Stimulated activated CD4-positive, alpha-beta T cell treated with anti-CD3 and anti-CD28 coated beads, Interleukin-4, amount 100 ng/mL, for 1 hour (primary cell): ENCODE measurements around the gene NOC4L.
"Not testable (repeated sequence)": the region's sequence is repeated elsewhere in the genome, so short reads cannot be mapped to it uniquely, and the experiment has no call there.

Experiments
- DNase-seq: peaks from one replicate; pipeline ENCODE4 v3.0.0-alpha.2; 2020

NOC4L gene

GRCh38 chr12:132144810-132145168 is 532 bp downstream of the NOC4L start:
- DNase-seq: no peak

GRCh38 chr12:132145334-132145733 is 1.1 kb downstream of the NOC4L start:
- DNase-seq: no peak

- no peak for DNase-seq
Observed at GRCh38 chr12:132146098-132146497, 1.8 kb downstream of the NOC4L start.

- DNase-seq: no peak
Observed at GRCh38 chr12:132146772-132147422, 2.6 kb downstream of the NOC4L start.

GRCh38 chr12:132147423-132148367 is 3.4 kb downstream of the NOC4L start:
- DNase-seq: no peak

GRCh38 chr12:132148368-132149045 is 4.2 kb downstream of the NOC4L start:
- DNase-seq: no peak

- DNase-seq: not testable (repeated sequence)
Observed at GRCh38 chr12:132149526-132149925, 5.3 kb downstream of the NOC4L start.

- no peak for DNase-seq
Observed at GRCh38 chr12:132150780-132151144, 6.5 kb downstream of the NOC4L start.

- DNase-seq: no peak
Observed at GRCh38 chr12:132151145-132151765, 7.0 kb downstream of the NOC4L start.

GRCh38 chr12:132151766-132152410 is 7.6 kb downstream of the NOC4L start:
- peak; percentile 1 for DNase-seq

- peak; percentile 0 for DNase-seq
Observed at GRCh38 chr12:132152411-132152821, 8.2 kb downstream of the NOC4L start.

GRCh38 chr12:132152953-132153352 is 8.7 kb downstream of the NOC4L start:
- DNase-seq: peak; percentile 2

- peak; percentile 71 for DNase-seq
Observed at GRCh38 chr12:132153501-132154340, 9.5 kb downstream of the NOC4L start.

GRCh38 chr12:132154341-132154761 is 10.1 kb downstream of the NOC4L start:
- no peak for DNase-seq

GRCh38 chr12:132154941-132155770 is 10.9 kb downstream of the NOC4L start:
- no peak for DNase-seq

- DNase-seq: no peak
Observed at GRCh38 chr12:132155771-132156572, 11.7 kb downstream of the NOC4L start.

- no peak for DNase-seq
Observed at GRCh38 chr12:132156573-132157325, 12.5 kb downstream of the NOC4L start.

- DNase-seq: no peak
Observed at GRCh38 chr12:132157733-132158409, 13.6 kb downstream of the NOC4L start.
